ENCODE results near the gene AKT3.
"Not testable (repeated sequence)": the region's sequence is repeated elsewhere in the genome, so short reads cannot be mapped to it uniquely, and the experiment has no call there.

AKT3 gene

DNA sequence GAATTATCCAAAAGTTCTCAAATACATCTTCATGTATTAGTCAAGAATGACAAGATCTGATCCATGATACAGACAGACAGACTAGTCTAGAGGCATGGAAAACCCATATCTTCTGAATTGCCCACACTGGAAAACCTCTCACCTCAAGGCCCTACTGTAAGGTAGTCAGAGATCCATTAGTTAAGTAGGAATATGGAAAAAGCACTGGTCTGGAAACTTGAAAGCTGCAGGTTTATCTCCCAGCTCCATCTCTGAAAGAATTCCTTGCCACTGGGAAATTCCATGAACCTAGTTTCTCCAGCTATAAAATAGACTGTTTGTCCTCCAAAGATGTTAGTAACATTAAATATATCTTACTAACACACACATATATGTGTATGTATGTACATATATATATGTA lies 169.2 kb downstream of the AKT3 start:
- Histone ChIP-seq H3K4me3 (ENCODE audit: low read length) (no peak overlapping the region), H3K27me3 (ENCODE audit: control insufficient read depth, insufficient read depth, low read length) (no peaks in the 10 kb centered on the region), H3K36me3 (ENCODE audit: control insufficient read depth, low read depth, low read length) (no peaks in the 10 kb centered on the region), H3K9me3 (ENCODE audit: control insufficient read depth, low read depth, low read length) (no peaks in the 10 kb centered on the region), H3K4me1 (ENCODE audit: control insufficient read depth, low read depth, low read length) (no peaks in the 10 kb centered on the region), H3K27ac (ENCODE audit: low read length) (no peak overlapping the region), H3K9ac (ENCODE audit: low read length) (no peak overlapping the region)

DNA sequence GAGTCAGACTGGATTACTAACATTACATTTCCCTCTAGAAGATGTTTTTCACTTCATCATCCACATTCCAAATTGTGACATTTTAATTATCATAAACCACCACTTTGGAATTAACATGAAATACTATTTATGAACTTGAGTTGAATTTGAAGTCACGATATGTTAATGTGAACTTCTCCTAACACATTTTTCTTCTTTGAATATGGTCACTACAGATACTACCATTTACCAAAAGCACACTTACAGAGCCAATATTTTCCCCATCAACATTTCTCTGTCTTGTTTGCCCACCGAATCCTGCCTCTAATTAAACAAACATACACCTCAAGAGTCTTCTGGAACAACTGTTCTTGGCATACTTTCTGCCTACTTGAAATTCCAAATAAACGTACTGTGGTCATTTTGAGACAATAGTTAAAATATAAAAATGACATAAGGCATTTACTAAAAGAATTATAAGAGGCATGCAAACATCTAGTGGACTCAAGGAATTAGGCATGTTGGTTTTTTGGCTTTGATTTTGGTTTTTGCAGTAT lies 177.4 kb downstream of the AKT3 start:
- H3K9ac ChIP-seq (ENCODE audit: low read length), result no peak overlapping the region
- H3K27me3 ChIP-seq (ENCODE audit: control insufficient read depth, insufficient read depth, low read length), result no peaks in the 10 kb centered on the region
- no peak overlapping the region for H3K4me3 ChIP-seq (ENCODE audit: low read length)
- no peaks in the 10 kb centered on the region for H3K9me3 ChIP-seq (ENCODE audit: control insufficient read depth, low read depth, low read length)
- H3K36me3 ChIP-seq (ENCODE audit: control insufficient read depth, low read depth, low read length), result no peaks in the 10 kb centered on the region
- no peaks in the 10 kb centered on the region for H3K4me1 ChIP-seq (ENCODE audit: control insufficient read depth, low read depth, low read length)
- H3K27ac ChIP-seq (ENCODE audit: low read length), result no peak overlapping the region

DNA sequence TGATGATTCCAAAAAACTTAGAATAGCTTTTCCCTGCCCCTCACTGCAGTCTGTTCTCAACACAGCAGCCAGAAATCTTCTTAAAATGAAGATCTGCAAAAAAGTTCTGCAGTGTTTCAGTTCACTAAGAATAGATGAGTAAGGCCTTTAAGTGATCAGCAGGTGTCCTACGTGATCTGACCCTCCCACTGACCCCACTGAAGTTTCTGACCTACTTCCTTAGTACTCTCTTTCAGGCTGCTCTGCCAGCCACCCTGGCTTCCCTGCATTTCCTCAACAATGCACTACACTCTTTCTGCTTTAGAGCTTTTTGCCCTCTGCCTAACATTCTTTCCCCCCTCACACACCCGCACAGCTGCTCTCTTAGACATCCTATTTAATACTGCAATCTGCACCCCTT lies 182.5 kb downstream of the AKT3 start:
- Histone ChIP-seq H3K27ac (ENCODE audit: low read length) (no peak overlapping the region), H3K36me3 (ENCODE audit: control insufficient read depth, low read depth, low read length) (no peaks in the 10 kb centered on the region), H3K4me1 (ENCODE audit: control insufficient read depth, low read depth, low read length) (no peaks in the 10 kb centered on the region), H3K27me3 (ENCODE audit: control insufficient read depth, insufficient read depth, low read length) (no peaks in the 10 kb centered on the region), H3K9me3 (ENCODE audit: control insufficient read depth, low read depth, low read length) (no peaks in the 10 kb centered on the region), H3K4me3 (ENCODE audit: low read length) (no peak overlapping the region), H3K9ac (ENCODE audit: low read length) (no peak overlapping the region)

DNA sequence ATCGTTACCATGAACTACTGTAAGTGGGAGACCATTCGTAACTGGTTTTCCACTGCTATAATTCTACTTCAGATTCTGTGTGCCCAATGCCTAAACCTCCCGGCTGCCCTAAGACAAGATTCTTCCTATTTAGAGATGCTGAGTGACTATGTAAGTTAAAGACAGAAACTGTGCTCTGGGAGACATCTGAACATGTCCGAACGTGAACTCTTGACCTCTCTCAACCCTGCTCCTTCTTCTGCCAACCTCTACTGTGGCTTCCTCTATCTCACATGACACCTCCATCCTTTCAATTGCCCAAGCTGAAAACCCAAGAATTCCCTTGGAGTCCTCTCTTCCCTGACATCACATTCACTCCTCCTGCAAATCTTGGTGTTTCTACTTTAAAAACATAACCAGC lies 182.9 kb downstream of the AKT3 start:
- no peak overlapping the region for H3K4me3 ChIP-seq (ENCODE audit: low read length)
- no peaks in the 10 kb centered on the region for H3K27me3 ChIP-seq (ENCODE audit: control insufficient read depth, insufficient read depth, low read length)
- no peak overlapping the region for H3K27ac ChIP-seq (ENCODE audit: low read length)
- no peaks in the 10 kb centered on the region for H3K4me1 ChIP-seq (ENCODE audit: control insufficient read depth, low read depth, low read length)
- no peak overlapping the region for H3K9ac ChIP-seq (ENCODE audit: low read length)
- no peaks in the 10 kb centered on the region for H3K9me3 ChIP-seq (ENCODE audit: control insufficient read depth, low read depth, low read length)
- H3K36me3 ChIP-seq (ENCODE audit: control insufficient read depth, low read depth, low read length), result no peaks in the 10 kb centered on the region

DNA sequence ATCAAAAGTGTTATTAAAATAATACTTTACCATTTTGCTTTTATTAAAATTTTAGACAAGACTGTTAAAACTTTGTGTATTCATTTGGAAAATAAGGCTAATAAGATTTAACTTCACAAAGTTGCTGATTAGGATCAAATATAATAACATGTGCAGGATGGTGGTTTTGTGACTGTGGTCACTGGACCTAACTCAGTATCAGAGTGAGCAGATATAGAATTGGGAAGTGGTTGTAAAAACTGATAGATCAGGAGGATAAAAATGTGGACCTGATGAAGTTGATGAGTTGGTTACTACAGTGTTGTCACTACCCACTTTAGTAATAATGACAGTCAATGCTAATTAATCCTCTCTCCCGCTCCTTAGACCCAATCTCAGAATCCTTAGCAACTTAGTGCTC lies 186.4 kb downstream of the AKT3 start:
- H3K9me3 ChIP-seq (ENCODE audit: control insufficient read depth, low read depth, low read length), result no peaks in the 10 kb centered on the region
- no peak overlapping the region for H3K9ac ChIP-seq (ENCODE audit: low read length)
- no peaks in the 10 kb centered on the region for H3K4me1 ChIP-seq (ENCODE audit: control insufficient read depth, low read depth, low read length)
- H3K27me3 ChIP-seq (ENCODE audit: control insufficient read depth, insufficient read depth, low read length), result no peaks in the 10 kb centered on the region
- no peaks in the 10 kb centered on the region for H3K36me3 ChIP-seq (ENCODE audit: control insufficient read depth, low read depth, low read length)
- no peak overlapping the region for H3K4me3 ChIP-seq (ENCODE audit: low read length)
- no peak overlapping the region for H3K27ac ChIP-seq (ENCODE audit: low read length)

DNA sequence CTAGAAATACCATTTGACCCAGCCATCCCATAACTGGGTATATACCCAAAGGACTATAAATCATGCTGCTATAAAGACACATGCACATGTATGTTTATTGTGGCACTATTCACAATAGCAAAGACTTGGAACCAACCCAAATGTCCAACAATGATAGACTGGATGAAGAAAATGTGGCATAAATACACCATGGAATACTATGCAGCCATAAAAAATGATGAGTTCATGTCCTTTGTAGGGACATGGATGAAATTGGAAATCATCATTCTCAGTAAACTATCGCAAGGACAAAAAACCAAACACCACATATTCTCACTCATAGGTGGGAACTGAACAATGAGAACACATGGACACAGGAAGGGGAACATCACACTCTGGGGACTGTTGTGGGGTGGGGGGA lies 187.9 kb downstream of the AKT3 start:
- H3K9me3 ChIP-seq (ENCODE audit: control insufficient read depth, low read depth, low read length); H3K4me1 ChIP-seq (ENCODE audit: control insufficient read depth, low read depth, low read length); H3K4me3 ChIP-seq (ENCODE audit: low read length): not testable (repeated sequence)

DNA sequence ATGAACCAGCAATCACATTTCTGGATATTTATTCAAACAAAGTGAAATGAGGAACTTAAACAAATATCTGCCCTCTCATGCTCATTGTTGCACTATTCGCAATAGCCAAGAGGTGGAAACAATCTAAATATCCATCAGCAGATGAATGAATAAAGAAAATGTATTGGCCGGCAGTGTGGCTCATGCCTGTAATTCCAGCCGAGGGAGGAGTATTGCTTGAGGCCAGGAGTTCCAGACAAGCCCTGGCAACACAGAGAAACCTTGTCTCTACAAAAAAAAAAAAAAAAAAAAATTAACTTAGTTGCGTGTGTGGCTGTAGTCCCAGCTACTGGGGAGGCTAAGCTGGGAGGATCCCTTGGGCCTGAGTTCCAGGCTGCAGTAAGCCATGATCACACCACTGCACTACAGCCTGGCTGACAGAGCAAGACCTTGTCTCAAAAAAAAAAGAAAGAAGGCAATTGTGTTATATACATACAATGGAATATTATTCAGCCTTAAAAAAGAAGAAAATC lies 191.4 kb downstream of the AKT3 start:
- Histone ChIP-seq H3K27ac (ENCODE audit: low read length) (no peak overlapping the region), H3K9me3 (ENCODE audit: control insufficient read depth, low read depth, low read length) (no peaks in the 10 kb centered on the region), H3K36me3 (ENCODE audit: control insufficient read depth, low read depth, low read length) (no peaks in the 10 kb centered on the region), H3K4me1 (ENCODE audit: control insufficient read depth, low read depth, low read length) (no peaks in the 10 kb centered on the region), H3K4me3 (ENCODE audit: low read length) (no peak overlapping the region), H3K27me3 (ENCODE audit: control insufficient read depth, insufficient read depth, low read length) (no peaks in the 10 kb centered on the region), H3K9ac (ENCODE audit: low read length) (no peak overlapping the region)

More for the DNA sequence above, 187.9 kb downstream of the AKT3 start:
- H3K36me3 ChIP-seq (ENCODE audit: control insufficient read depth, low read depth, low read length); H3K9ac ChIP-seq (ENCODE audit: low read length); H3K27ac ChIP-seq (ENCODE audit: low read length); H3K27me3 ChIP-seq (ENCODE audit: control insufficient read depth, insufficient read depth, low read length): not testable (repeated sequence)

DNA sequence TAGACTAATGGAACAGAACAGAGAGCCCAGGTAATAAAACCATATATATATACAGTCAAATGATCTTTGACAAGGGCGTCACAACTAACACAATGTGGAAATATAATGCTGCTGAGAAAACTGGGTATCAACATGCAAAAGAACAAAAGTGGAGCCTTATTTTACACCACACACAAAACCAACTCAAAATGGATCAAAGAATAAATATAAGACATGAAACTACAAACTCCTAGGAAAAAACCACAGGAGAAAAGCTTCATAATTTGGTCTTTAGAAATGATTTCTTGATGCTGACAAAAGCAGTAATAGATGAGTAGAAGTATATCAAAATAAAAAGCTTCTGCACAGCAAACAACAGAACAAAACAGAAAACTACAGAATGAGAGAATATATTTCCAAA lies 192.2 kb downstream of the AKT3 start:
- Histone ChIP-seq H3K9me3 (ENCODE audit: control insufficient read depth, low read depth, low read length) (no peaks in the 10 kb centered on the region), H3K4me1 (ENCODE audit: control insufficient read depth, low read depth, low read length) (no peaks in the 10 kb centered on the region), H3K9ac (ENCODE audit: low read length) (no peak overlapping the region), H3K36me3 (ENCODE audit: control insufficient read depth, low read depth, low read length) (no peaks in the 10 kb centered on the region), H3K27ac (ENCODE audit: low read length) (no peak overlapping the region), H3K27me3 (ENCODE audit: control insufficient read depth, insufficient read depth, low read length) (no peaks in the 10 kb centered on the region), H3K4me3 (ENCODE audit: low read length) (no peak overlapping the region)

DNA sequence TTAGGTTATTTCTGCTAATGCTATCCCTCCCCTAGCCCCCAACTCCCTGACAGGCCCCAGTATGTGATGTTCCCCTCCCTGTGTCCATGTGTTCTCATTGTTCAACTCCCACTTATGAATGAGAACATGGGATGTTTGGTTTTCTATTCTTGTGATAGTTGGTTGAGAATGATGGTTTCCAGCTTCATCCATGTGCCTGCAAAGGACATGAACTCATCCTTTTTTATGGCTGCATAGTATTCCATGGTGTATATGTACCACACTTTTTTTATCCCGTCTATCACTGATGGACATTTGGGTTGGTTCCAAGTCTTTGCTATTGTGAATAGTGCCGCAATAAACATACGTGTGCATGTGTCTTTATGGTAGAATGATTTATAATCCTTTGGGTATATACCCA lies 200.5 kb downstream of the AKT3 start:
- not testable (repeated sequence) for H3K27me3 ChIP-seq (ENCODE audit: control insufficient read depth, insufficient read depth, low read length); H3K27ac ChIP-seq (ENCODE audit: low read length); H3K4me3 ChIP-seq (ENCODE audit: low read length); H3K9ac ChIP-seq (ENCODE audit: low read length); H3K4me1 ChIP-seq (ENCODE audit: control insufficient read depth, low read depth, low read length); H3K9me3 ChIP-seq (ENCODE audit: control insufficient read depth, low read depth, low read length); H3K36me3 ChIP-seq (ENCODE audit: control insufficient read depth, low read depth, low read length)

DNA sequence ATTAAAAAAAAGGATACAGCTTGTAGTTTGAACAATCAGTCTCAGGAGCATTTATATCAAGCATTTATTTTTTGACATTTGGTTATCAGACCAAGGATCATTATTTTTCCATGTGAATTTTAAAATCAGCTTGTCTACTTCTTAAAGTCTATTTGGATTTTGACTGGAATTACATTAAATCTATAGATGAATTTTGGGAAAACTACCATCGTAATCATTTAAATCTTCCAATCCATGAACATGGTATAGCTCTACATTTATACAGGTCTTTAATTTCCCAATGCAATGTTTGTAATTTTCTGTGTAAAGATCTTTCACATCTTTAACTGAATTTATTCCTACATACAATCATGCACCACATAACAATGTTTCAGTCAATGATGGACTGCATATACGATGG lies 203.2 kb downstream of the AKT3 start:
- Histone ChIP-seq H3K4me3 (ENCODE audit: low read length) (no peak overlapping the region), H3K27ac (ENCODE audit: low read length) (no peak overlapping the region), H3K27me3 (ENCODE audit: control insufficient read depth, insufficient read depth, low read length) (no peaks in the 10 kb centered on the region), H3K36me3 (ENCODE audit: control insufficient read depth, low read depth, low read length) (peaks cover 3% of the 10 kb centered on the region), H3K9me3 (ENCODE audit: control insufficient read depth, low read depth, low read length) (peaks cover 10% of the 10 kb centered on the region), H3K9ac (ENCODE audit: low read length) (no peak overlapping the region), H3K4me1 (ENCODE audit: control insufficient read depth, low read depth, low read length) (no peaks in the 10 kb centered on the region)

DNA sequence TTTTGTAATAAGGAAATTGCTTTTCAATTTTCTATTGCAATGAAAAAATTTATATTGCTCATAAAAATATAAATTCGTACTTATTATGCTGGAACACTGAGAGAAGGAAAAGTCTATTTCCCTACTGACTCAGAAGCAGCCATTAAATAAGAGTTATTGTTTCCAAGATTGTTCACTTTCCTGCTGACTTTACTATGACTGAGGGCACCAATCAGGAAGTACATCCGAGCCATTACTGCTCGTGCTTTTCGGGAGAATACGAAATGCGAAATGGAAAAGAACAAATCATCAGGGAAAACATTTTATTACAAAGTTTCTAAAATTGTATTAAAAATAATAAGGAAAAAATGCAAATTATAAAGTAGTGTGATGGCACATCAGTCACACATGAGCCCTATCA lies 204.8 kb downstream of the AKT3 start:
- no peak overlapping the region for H3K4me3 ChIP-seq (ENCODE audit: low read length)
- H3K36me3 ChIP-seq (ENCODE audit: control insufficient read depth, low read depth, low read length), result peaks cover 3% of the 10 kb centered on the region
- H3K27ac ChIP-seq (ENCODE audit: low read length), result no peak overlapping the region
- no peaks in the 10 kb centered on the region for H3K4me1 ChIP-seq (ENCODE audit: control insufficient read depth, low read depth, low read length)
- H3K9me3 ChIP-seq (ENCODE audit: control insufficient read depth, low read depth, low read length), result peaks cover 10% of the 10 kb centered on the region
- H3K27me3 ChIP-seq (ENCODE audit: control insufficient read depth, insufficient read depth, low read length), result no peaks in the 10 kb centered on the region
- no peak overlapping the region for H3K9ac ChIP-seq (ENCODE audit: low read length)

DNA sequence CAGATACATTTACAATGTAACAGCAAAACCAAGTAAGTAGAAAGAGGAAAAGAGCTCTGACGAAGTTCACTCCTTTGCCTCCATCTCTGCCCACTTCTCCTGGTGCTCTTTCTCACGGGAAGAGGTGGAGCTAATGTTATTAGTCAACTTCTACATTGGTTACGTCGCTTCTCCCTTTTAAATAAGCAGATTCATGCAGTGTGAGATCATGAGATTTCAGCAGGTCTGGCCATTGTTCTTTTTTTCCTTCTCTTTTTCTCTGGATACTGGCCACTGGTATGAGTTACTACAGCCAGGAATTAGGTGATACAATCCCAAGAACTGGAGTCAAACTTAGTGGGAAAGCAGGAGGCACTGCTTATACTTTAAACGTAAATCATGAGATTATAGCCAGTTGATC lies 207.1 kb downstream of the AKT3 start:
- Histone ChIP-seq H3K27me3 (ENCODE audit: control insufficient read depth, insufficient read depth, low read length) (no peaks in the 10 kb centered on the region), H3K9me3 (ENCODE audit: control insufficient read depth, low read depth, low read length) (peaks cover 15% of the 10 kb centered on the region), H3K9ac (ENCODE audit: low read length) (no peak overlapping the region), H3K36me3 (ENCODE audit: control insufficient read depth, low read depth, low read length) (peaks cover 3% of the 10 kb centered on the region), H3K4me1 (ENCODE audit: control insufficient read depth, low read depth, low read length) (no peaks in the 10 kb centered on the region), H3K27ac (ENCODE audit: low read length) (no peak overlapping the region), H3K4me3 (ENCODE audit: low read length) (no peak overlapping the region)
